ENCODE data around the gene SVOP. TPM values are rescaled to one million over a fixed set of nuclear protein-coding genes. Genes with fewer than 3 reads are reported as not detected.

SVOP gene
- 1 to 10 TPM in 1 of 4 donors, under 1 TPM in 1, not detected in 2; 0.18 to 1.2 TPM for total RNA-seq

- no peaks in the 10 kb centered on the region for H3K36me3 ChIP-seq
- peak in 2 of 3 donors; percentile 66 to 77 for DNase-seq
- TF ChIP-seq CTCF (IDR thresholded peaks at IDR 0.05) = no peak
- no peak for TF ChIP-seq POLR2A (IDR thresholded peaks at IDR 0.05)
- H3K27ac ChIP-seq = no peak within 1 kb of the TSS
- H3K27me3 ChIP-seq = no peaks in the 10 kb centered on the region
- H3K9me3 ChIP-seq = no peaks in the 10 kb centered on the region
- H3K4me1 ChIP-seq = peaks cover 0 to 7% (median 0%) of the 10 kb centered on the region in 4 donors
- H3K4me3 ChIP-seq = no peak within 1 kb of the TSS
These were observed at the start of gene SVOP for GRCh38 chr12:109020796-109021380. Gene SVOP (minus strand): TSS chr12:109021068. CDS start chr12:109020868, 200 bp downstream.

- peaks cover 0 to 52% (median 0%) of the 10 kb centered on the region in 3 donors for H3K36me3 ChIP-seq
- peaks cover 0 to 22% (median 0%) of the 10 kb centered on the region in 4 donors for H3K4me1 ChIP-seq
- peak overlapping the region in 2 of 4 donors; percentile 19 to 28 for H3K4me3 ChIP-seq
- no peaks in the 10 kb centered on the region for H3K9me3 ChIP-seq
- no peaks in the 10 kb centered on the region for H3K27me3 ChIP-seq
- TF ChIP-seq CTCF (IDR thresholded peaks at IDR 0.05) (peak in 1 of 6 experiments; percentile 2), POLR2A (IDR thresholded peaks at IDR 0.05) (peak; percentile 16 to 31)
- peak overlapping the region in 3 of 4 donors; percentile 67 to 87 (median 82) for H3K27ac ChIP-seq
- peak in 2 of 3 donors; percentile 78 to 80 for DNase-seq
These were observed 48.7 kb upstream of the SVOP start for GRCh38 chr12:109069307-109070271.

DNA sequence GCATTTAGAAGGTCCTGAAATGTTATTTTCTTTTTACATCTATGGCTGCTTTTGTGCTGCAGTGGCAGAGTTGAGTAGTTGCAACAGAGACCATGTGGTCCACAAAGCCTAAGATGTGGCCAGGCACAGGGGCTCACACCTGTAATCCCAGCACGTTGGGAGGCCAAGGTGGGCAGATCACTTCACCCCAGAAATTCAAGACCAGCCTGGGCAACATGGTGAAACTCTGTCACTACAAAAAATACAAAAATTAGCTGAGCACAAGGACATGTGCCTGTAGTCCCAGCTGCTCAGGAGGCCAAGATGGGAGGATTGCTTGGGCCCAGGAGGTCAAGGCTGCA, 45.0 kb upstream of the SVOP start:
- Histone ChIP-seq H3K27me3 (no peaks in the 10 kb centered on the region), H3K36me3 (peaks cover 0 to 30% (median 0%) of the 10 kb centered on the region in 3 donors), H3K27ac (peak overlapping the region in 3 of 4 donors; percentile 19 to 69 (median 24)), H3K9me3 (no peaks in the 10 kb centered on the region), H3K4me1 (peaks cover 0 to 22% (median 0%) of the 10 kb centered on the region in 4 donors), H3K4me3 (no peak overlapping the region)
- no peak for TF ChIP-seq CTCF (IDR thresholded peaks at IDR 0.05)
- DNase-seq = no peak

DNA sequence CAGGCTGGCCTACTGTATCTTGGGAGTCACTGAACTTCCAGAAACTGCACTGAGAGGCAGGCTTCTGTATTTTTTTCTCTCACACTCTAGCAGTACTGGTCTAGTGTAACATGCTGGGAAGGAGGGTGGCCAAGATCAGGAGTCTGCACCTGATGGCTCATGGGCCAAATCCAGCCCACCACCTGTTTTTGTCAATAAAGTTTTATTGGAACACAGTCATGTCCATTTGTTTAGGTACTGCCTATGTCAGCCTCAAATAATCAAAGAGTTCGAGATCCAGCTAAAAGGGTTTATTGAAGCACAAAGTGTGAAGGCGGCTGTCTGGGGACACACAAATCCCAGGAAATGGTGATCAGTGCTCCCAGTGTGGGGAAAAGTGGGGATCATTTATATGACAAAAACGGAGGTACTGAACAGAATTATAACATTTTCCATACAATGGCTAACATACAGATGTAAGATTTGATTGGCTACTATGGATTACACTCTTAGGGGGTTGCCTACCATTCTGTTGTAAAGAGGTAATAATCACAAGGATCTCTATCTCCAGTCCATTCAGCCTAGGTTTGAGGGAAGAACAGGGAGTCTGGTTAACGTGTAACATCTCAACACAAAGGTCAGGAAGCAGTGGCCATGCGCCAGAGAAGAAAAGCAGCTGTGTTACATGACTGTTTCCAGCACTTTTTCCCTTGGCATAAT, 44.4 kb upstream of the SVOP start:
- Histone ChIP-seq H3K4me1 (peaks cover 0 to 22% (median 0%) of the 10 kb centered on the region in 4 donors), H3K27me3 (no peaks in the 10 kb centered on the region), H3K27ac (peak overlapping the region in 3 of 4 donors; percentile 24 to 69 (median 36)), H3K36me3 (peaks cover 0 to 33% (median 0%) of the 10 kb centered on the region in 3 donors), H3K4me3 (no peak overlapping the region), H3K9me3 (no peaks in the 10 kb centered on the region)
- DNase-seq = peak in 2 of 3 donors; percentile 61 to 74
- TF ChIP-seq POLR2A (IDR thresholded peaks at IDR 0.05) (no peak), CTCF (IDR thresholded peaks at IDR 0.05) (no peak)

GRCh38 chr12:109064143-109064542, 43.3 kb upstream of the SVOP start:
- no peak overlapping the region for H3K27ac ChIP-seq
- H3K4me3 ChIP-seq = no peak overlapping the region
- DNase-seq = no peak
- no peaks in the 10 kb centered on the region for H3K9me3 ChIP-seq
- H3K4me1 ChIP-seq = peaks cover 0 to 22% (median 0%) of the 10 kb centered on the region in 4 donors
- no peaks in the 10 kb centered on the region for H3K27me3 ChIP-seq
- peaks cover 0 to 45% (median 0%) of the 10 kb centered on the region in 3 donors for H3K36me3 ChIP-seq
- TF ChIP-seq POLR2A (IDR thresholded peaks at IDR 0.05) (no peak), CTCF (IDR thresholded peaks at IDR 0.05) (no peak)

Data from Peyer's patch (tissue), 4 donors.